Measurements from ENCODE around the gene PALLD.

The PALLD gene

GRCh38 chr4:168863719-168864647 lies 367.1 kb downstream of the PALLD start:
- DNase-seq = no peak

- no peak for DNase-seq
These were observed 368.1 kb downstream of the PALLD start for GRCh38 chr4:168864821-168865541.

GRCh38 chr4:168865854-168866253 lies 369.0 kb downstream of the PALLD start:
- no peak for DNase-seq

GRCh38 chr4:168866635-168867034 lies 369.8 kb downstream of the PALLD start:
- DNase-seq = no peak

- no peak for DNase-seq
These were observed 370.3 kb downstream of the PALLD start for GRCh38 chr4:168867128-168867527.

- DNase-seq = no peak
These were observed 371.4 kb downstream of the PALLD start for GRCh38 chr4:168868044-168868781.

GRCh38 chr4:168868802-168869201 lies 371.9 kb downstream of the PALLD start:
- no peak for DNase-seq

- no peak for DNase-seq
These were observed 373.2 kb downstream of the PALLD start for GRCh38 chr4:168870004-168870403.

GRCh38 chr4:168871632-168872031 lies 374.8 kb downstream of the PALLD start:
- no peak for DNase-seq

- no peak for DNase-seq
These were observed 377.2 kb downstream of the PALLD start for GRCh38 chr4:168874083-168874482.

- no peak for DNase-seq
These were observed 379.3 kb downstream of the PALLD start for GRCh38 chr4:168876106-168876505.

GRCh38 chr4:168877511-168878491 lies 380.9 kb downstream of the PALLD start:
- no peak for DNase-seq

GRCh38 chr4:168878623-168879022 lies 381.8 kb downstream of the PALLD start:
- no peak for DNase-seq

- no peak for DNase-seq
These were observed 382.3 kb downstream of the PALLD start for GRCh38 chr4:168879188-168879587.

- DNase-seq = no peak
These were observed 383.3 kb downstream of the PALLD start for GRCh38 chr4:168880072-168880675.

- no peak for DNase-seq
These were observed 384.2 kb downstream of the PALLD start for GRCh38 chr4:168880811-168881595.

- DNase-seq = no peak
These were observed 385.0 kb downstream of the PALLD start for GRCh38 chr4:168881781-168882420.

GRCh38 chr4:168882650-168883233 lies 385.9 kb downstream of the PALLD start:
- DNase-seq = no peak

- no peak for DNase-seq
These were observed 386.7 kb downstream of the PALLD start for GRCh38 chr4:168883513-168883912.
